Coronary artery (tissue), 2 donors: ENCODE results near the gene HOXC11.

ENCODE experiments used
- DNase-seq: peaks from one replicate; pipeline ENCODE4 v3.0.0-alpha.2; 2017; ENCODE audit warnings: low spot score
- H3K27ac ChIP-seq, 2 donors: fragments of 200-600 bp; sonication (generic); one replicate each; pipeline ENCODE4 v1.5.1; 2016 to 2019
- H3K4me3 ChIP-seq: fragments of 200-600 bp; sonication (generic); 2 replicates; pipeline ENCODE4 v1.5.1; 2016; ENCODE audit warnings: mild to moderate bottlenecking, moderate library complexity
- TF ChIP-seq, protein P1 (sequence below): fragments of 200-600 bp; sonication (generic); IDR thresholded peaks from one replicate; pipeline ENCODE4 v1.5.1; 2019; ENCODE audit warnings: antibody characterized with exemption

Gene HOXC11

DNA sequence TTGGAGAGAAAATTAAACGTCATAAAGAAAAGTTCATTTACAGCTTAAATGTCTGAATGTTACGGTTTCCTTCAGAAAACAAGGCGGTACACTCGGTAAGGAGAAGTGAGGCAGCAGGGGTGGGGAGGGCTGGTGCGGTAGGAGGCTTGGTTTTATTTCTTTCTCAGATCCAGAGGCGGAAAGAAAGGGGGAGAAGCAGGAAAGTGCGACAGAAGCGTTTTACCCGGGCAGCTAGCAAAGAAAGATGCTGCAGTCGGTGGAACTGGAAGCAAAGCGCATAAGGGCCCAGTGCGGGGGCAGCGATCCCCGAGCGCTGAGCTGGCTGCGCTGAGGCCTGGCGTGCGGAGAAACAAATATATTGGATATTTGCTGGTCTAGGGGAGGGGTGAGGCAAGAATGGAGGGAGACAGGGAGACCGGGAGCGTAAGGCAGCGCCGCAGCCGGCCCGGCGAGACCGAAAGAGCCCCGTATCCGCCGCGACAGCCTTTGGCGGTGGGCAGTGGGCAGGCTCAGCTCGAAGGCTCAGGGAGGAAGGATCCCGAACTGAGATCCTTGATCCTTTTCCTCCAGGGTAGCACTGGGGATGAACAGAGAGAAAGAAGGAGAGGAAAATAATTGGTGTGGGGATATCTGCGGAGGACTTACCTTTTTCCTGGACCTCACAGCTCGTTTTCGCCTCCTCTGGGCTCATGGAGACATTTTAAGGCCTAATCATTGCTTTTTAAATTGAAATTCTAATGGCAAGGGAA is 6.4 kb upstream of the HOXC11 start:
- no peak for DNase-seq
- H3K27ac ChIP-seq = no peak overlapping the region
- H3K4me3 ChIP-seq = peak overlapping the region; percentile 47
- TF ChIP-seq, protein P1, sequence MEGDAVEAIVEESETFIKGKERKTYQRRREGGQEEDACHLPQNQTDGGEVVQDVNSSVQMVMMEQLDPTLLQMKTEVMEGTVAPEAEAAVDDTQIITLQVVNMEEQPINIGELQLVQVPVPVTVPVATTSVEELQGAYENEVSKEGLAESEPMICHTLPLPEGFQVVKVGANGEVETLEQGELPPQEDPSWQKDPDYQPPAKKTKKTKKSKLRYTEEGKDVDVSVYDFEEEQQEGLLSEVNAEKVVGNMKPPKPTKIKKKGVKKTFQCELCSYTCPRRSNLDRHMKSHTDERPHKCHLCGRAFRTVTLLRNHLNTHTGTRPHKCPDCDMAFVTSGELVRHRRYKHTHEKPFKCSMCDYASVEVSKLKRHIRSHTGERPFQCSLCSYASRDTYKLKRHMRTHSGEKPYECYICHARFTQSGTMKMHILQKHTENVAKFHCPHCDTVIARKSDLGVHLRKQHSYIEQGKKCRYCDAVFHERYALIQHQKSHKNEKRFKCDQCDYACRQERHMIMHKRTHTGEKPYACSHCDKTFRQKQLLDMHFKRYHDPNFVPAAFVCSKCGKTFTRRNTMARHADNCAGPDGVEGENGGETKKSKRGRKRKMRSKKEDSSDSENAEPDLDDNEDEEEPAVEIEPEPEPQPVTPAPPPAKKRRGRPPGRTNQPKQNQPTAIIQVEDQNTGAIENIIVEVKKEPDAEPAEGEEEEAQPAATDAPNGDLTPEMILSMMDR = no peak

DNA sequence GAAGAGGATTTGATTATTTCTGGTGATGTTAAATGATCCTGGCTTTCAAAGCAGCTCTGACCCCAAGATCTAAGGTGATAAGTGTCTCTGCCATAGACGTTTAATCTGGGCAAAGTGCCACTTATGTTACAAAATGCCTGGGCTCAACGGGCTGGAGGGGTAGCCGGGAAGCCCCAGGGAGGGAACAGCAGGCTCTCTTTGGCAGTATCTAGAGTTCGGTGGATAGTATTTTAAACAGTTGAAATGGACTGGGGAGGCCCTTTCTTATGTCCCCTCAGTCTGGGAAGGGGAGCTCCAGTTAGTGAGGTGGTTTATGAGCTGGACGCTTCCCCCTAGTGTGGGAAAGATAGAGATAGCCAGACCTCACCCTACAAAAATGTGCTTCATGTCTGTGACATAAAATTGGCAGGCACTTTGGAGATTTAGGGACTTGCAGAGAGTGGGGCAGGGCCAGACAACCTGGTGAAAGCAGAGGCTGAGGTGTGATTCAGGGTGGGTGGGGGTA is 5.5 kb upstream of the HOXC11 start:
- Histone ChIP-seq H3K27ac (no peak overlapping the region), H3K4me3 (no peak overlapping the region)
- TF ChIP-seq, protein P1 = no peak
- DNase-seq = no peak

DNA sequence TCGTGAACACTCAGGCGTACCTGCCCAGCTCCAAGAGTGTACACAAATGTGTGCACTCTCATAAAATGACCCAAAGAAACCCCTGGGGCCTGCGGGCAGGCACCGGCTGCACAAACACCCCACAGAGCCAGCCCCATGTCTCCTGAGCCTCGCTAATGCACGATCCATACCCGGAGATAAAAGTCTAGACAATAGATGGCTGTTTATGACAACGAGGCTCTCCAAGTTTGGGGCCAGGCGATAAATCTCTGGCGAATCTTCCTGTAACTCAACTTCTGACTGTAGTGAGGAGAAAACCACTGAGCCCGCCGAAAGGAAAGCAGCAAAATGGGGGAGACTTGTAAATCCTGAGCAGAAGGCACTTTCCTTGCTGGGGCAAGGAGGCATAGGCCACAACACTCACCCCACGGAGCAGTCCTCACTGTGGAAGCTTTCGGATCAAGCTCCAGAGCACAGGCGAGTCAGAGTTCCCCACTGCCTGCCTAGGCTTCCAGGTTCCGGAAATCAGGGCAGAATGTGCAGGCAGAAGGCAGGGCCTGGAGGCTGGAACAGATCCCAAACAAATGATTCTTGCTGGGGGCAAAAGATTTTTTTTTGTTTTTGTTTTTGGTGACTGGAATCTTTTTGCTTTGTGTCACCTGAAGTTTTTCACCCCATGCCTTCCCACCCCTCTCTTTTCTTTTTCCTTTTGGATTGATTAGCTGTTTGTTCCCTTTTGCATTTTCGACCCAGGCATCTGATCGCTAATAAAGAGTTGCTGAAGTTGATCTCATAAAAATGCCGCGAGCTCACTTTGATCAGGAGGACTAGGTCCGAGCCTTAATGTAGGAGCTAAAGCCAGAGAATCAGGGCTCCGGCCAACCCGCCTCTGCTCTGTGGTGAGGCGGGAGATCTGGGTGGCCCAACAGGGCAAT is 4.5 kb upstream of the HOXC11 start:
- DNase-seq = no peak
- TF ChIP-seq, protein P1 = no peak
- Histone ChIP-seq H3K4me3 (no peak overlapping the region), H3K27ac (no peak overlapping the region)

DNA sequence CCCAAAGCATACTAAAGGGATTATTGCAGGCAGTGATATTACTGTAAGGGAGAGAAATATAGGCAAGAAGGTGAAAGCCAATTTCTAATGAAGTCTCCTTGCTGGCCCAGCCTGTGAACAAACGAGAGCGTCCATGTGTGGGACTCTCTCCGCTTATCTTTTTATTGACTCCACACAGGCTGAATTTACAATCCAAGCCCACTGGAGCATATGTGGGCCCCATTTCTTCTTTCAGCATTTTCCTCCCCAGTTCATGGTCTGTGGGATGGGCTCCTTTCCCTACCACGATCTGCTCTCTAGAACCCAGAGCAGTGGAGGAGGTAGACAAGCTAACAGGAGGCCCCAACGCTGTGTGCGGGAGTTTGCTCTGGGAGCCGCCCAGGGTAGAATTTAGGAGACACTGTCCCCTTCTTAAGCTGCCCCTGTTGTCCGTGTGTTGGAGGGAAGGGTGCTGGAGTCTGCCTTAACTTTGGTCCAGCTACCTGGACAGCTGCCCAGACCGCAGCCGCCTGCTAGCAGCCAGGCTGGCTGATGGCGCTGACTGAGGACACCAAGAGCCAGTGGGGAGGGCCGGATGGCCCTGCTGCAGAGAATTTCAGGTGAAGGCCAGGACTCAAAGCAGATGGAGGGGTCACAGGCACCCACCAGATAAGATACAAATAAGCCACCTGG is 3.2 kb upstream of the HOXC11 start:
- H3K27ac ChIP-seq = no peak overlapping the region
- no peak for DNase-seq
- H3K4me3 ChIP-seq = no peak overlapping the region
- TF ChIP-seq, protein P1 = no peak

DNA sequence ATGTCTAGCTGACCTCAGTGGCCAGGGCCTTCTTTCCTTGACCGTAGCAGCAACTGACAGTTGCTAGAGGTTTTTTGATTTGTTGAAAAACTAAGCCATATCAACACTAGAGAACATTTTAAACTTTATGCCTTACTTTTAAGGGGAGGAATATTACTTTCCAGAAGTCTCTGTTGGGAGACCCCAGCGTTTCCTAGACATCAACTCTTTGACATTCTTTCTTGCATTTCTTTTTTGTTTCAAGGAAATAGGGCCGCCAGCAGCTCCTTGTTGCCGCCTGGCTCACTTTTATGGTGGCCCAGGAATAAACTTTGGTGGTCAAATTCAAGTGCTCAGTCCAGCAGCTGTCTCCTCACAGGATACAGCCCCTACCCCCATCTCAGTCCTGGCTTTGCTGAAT is 2.5 kb upstream of the HOXC11 start:
- TF ChIP-seq, protein P1 = no peak
- no peak for DNase-seq
- Histone ChIP-seq H3K4me3 (no peak overlapping the region), H3K27ac (no peak overlapping the region)

DNA sequence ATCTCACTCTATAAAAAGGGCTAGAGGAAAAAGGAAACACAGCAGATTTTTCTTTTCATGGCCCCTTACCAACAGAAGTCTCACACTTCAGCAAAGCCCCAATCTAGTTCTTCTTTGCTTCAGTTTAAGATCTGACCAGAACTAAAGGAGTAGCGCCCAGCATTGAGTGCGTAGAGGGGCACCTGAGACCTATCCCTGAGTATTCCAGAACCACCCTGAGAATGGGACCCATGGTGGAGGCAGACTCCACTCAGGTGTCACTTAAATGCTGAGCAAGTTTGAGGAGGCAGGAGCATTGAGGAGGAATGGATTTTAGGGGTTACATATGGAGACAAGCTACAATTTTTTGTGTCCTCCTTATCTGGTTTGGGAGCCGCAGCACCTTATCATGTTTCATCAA is 1.8 kb upstream of the HOXC11 start:
- TF ChIP-seq, protein P1 = no peak
- no peak overlapping the region for H3K27ac ChIP-seq
- no peak for DNase-seq

More for the DNA sequence above, 1.8 kb upstream of the HOXC11 start:
- H3K4me3 ChIP-seq = no peak overlapping the region
